Loucy (cell line): ENCODE results near the gene GSK3B.
A peak's percentile ranks its signal among the peaks of the same experiment; 100 is the strongest.

ENCODE experiments used
- H2AFZ ChIP-seq: fragments of 200-600 bp; sonication (generic); 2 replicates; pipeline ENCODE4 v1.6.0; 2016; ENCODE audit warnings: antibody characterized with exemption, mild to moderate bottlenecking, low read length, moderate library complexity
- H3F3A ChIP-seq: fragments of 200-600 bp; 2 replicates; pipeline ENCODE4 v1.6.0; 2016; ENCODE audit warnings: antibody characterized with exemption, low read depth, mild to moderate bottlenecking
- H3K27me3 ChIP-seq: fragments of 200-600 bp; sonication (generic); 2 replicates; pipeline ENCODE4 v1.6.1; 2014; ENCODE audit warnings: low read length, mild to moderate bottlenecking; ENCODE audit not compliant: insufficient read depth, poor library complexity, severe bottlenecking
- H3K36me3 ChIP-seq: fragments of 200-600 bp; sonication (generic); 2 replicates; pipeline ENCODE4 v1.6.1; 2016; ENCODE audit warnings: low read length; ENCODE audit not compliant: insufficient read depth
- H3K4me1 ChIP-seq: fragments of 200-600 bp; sonication (generic); 2 replicates; pipeline ENCODE4 v1.5.1; 2014; ENCODE audit warnings: low read length, mild to moderate bottlenecking; ENCODE audit not compliant: insufficient read depth, poor library complexity, severe bottlenecking
- H3K4me2 ChIP-seq: fragments of 200-600 bp; sonication (generic); 2 replicates; pipeline ENCODE4 v1.6.0; 2014; ENCODE audit warnings: antibody characterized with exemption, low read length, low read depth, mild to moderate bottlenecking; ENCODE audit not compliant: poor library complexity, severe bottlenecking
- H3K4me3 ChIP-seq: fragments of 200-600 bp; sonication (generic); 2 replicates; pipeline ENCODE4 v1.5.1; 2014; ENCODE audit warnings: low read length, mild to moderate bottlenecking, mixed read lengths; ENCODE audit not compliant: poor library complexity, severe bottlenecking
- H3K79me2 ChIP-seq: fragments of 200-600 bp; sonication (generic); 2 replicates; pipeline ENCODE4 v1.6.1; 2014; ENCODE audit warnings: low read length; ENCODE audit not compliant: insufficient read depth
- H3K9ac ChIP-seq: fragments of 200-600 bp; sonication (generic); 2 replicates; pipeline ENCODE4 v1.6.0; 2014; ENCODE audit warnings: mild to moderate bottlenecking, low read depth, low read length, moderate library complexity; ENCODE audit not compliant: poor library complexity, severe bottlenecking
- H3K9me2 ChIP-seq: fragments of 200-600 bp; sonication (generic); replicated peaks from 2 replicates; pipeline ENCODE4 v1.6.1; 2016; ENCODE audit warnings: low read depth, low read length, mixed read lengths
- H3K9me3 ChIP-seq: fragments of 200-600 bp; sonication (generic); 2 replicates; pipeline ENCODE4 v1.6.1; 2014; ENCODE audit warnings: mild to moderate bottlenecking, antibody characterized with exemption, low read length, low read depth; ENCODE audit not compliant: insufficient read depth
- H4K20me1 ChIP-seq: fragments of 200-600 bp; sonication (generic); 2 replicates; pipeline ENCODE4 v1.6.0; 2014; ENCODE audit warnings: antibody characterized with exemption, low read length, mild to moderate bottlenecking; ENCODE audit not compliant: insufficient read depth, poor library complexity, severe bottlenecking
- CTCF ChIP-seq: fragments of 200-600 bp; sonication (generic); conservative IDR thresholded peaks from 2 replicates; pipeline ENCODE4 v1.5.1; 2014; ENCODE audit warnings: mild to moderate bottlenecking, antibody characterized with exemption, low read length
- EZH2phosphoT487 ChIP-seq: fragments of 200-600 bp; IDR thresholded peaks from 2 replicates; pipeline ENCODE4 v1.6.1; 2018; ENCODE audit warnings: antibody characterized with exemption, mild to moderate bottlenecking, moderate library complexity, borderline replicate concordance

GSK3B gene

GRCh38 chr3:119885746-119886530 is 208.3 kb downstream of the GSK3B start:
- Histone ChIP-seq H3K27me3 (no peaks in the 10 kb centered on the region), H3K4me3 (no peak overlapping the region), H3F3A (no peaks in the 10 kb centered on the region), H3K4me2 (no peak overlapping the region), H4K20me1 (no peaks in the 10 kb centered on the region), H3K9me3 (no peaks in the 10 kb centered on the region; the same call in 1 of the 2 replicates), H3K79me2 (no peaks in the 10 kb centered on the region; the same call in 1 of the 2 replicates), H3K9ac (no peak overlapping the region), H2AFZ (no peak overlapping the region), H3K4me1 (no peaks in the 10 kb centered on the region), H3K36me3 (peaks cover 65% of the 10 kb centered on the region), H3K9me2 (no peaks in the 10 kb centered on the region)
- no peak for TF ChIP-seq CTCF
- TF ChIP-seq EZH2phosphoT487: no peak

GRCh38 chr3:119884161-119884557 is 210.1 kb downstream of the GSK3B start:
- no peak overlapping the region for H3K9ac ChIP-seq
- H3F3A ChIP-seq: no peaks in the 10 kb centered on the region
- no peak overlapping the region for H2AFZ ChIP-seq
- no peaks in the 10 kb centered on the region for H3K27me3 ChIP-seq
- no peaks in the 10 kb centered on the region for H4K20me1 ChIP-seq
- H3K79me2 ChIP-seq: no peaks in the 10 kb centered on the region; the same call in 1 of the 2 replicates
- no peaks in the 10 kb centered on the region for H3K9me2 ChIP-seq
- no peak overlapping the region for H3K4me3 ChIP-seq
- no peaks in the 10 kb centered on the region; the same call in 1 of the 2 replicates for H3K9me3 ChIP-seq
- peaks cover 68% of the 10 kb centered on the region; the same call in 1 of the 2 replicates for H3K36me3 ChIP-seq
- H3K4me2 ChIP-seq: no peak overlapping the region
- no peak for TF ChIP-seq EZH2phosphoT487
- no peaks in the 10 kb centered on the region for H3K4me1 ChIP-seq

GRCh38 chr3:119883461-119884160 is 210.6 kb downstream of the GSK3B start:
- H3K79me2 ChIP-seq: no peaks in the 10 kb centered on the region; the same call in 1 of the 2 replicates

More at GRCh38 chr3:119883461-119884160, 210.6 kb downstream of the GSK3B start:
- H3K9ac ChIP-seq: no peak overlapping the region
- H3K4me2 ChIP-seq: no peak overlapping the region
- H3K4me1 ChIP-seq: no peaks in the 10 kb centered on the region
- no peaks in the 10 kb centered on the region for H3K27me3 ChIP-seq
- H3F3A ChIP-seq: no peaks in the 10 kb centered on the region
- TF ChIP-seq CTCF: peak; percentile 27; the same call in 1 of the 2 replicates
- no peak for TF ChIP-seq EZH2phosphoT487
- no peaks in the 10 kb centered on the region for H4K20me1 ChIP-seq
- H3K9me2 ChIP-seq: no peaks in the 10 kb centered on the region
- peaks cover 63% of the 10 kb centered on the region; the same call in 1 of the 2 replicates for H3K36me3 ChIP-seq
- no peak overlapping the region for H2AFZ ChIP-seq
- no peaks in the 10 kb centered on the region; the same call in 1 of the 2 replicates for H3K9me3 ChIP-seq
- no peak overlapping the region for H3K4me3 ChIP-seq
